Activated CD4-positive, alpha-beta memory T cell treated with anti-CD3 and anti-CD28 coated beads, Interleukin-2, amount 10 ng/mL, durations not matched to agents 7 days and 5 days (primary cell): ENCODE data around the gene RNF135. TPM values are rescaled to one million over a fixed set of nuclear protein-coding genes. Genes with fewer than 3 reads are reported as not detected.

Experiments used
- CTCF ChIA-PET: fragments of 350-600 bp; sonication (Branson Sonifier 250); formaldehyde crosslinking; loops from one replicate; lab custom pipeline; 2021; ENCODE audit warnings: antibody characterized with exemption, inconsistent platforms; lab: Charles Lee
- POLR2A ChIA-PET: fragments of 350-600 bp; sonication (Branson Sonifier 250); formaldehyde crosslinking; loops from one replicate; lab custom pipeline; 2021; ENCODE audit warnings: antibody characterized with exemption; lab: Charles Lee
- DNase-seq: peaks from one replicate; pipeline ENCODE4 v3.0.0-alpha.2; 2020
- H3K27ac Mint-ChIP-seq: one replicate; pipeline ENCODE4 v1.8.0; 2021; ENCODE audit warnings: mild to moderate bottlenecking, mixed read lengths
- H3K27me3 Mint-ChIP-seq: one replicate; pipeline ENCODE4 v1.8.0; 2021; ENCODE audit warnings: mixed read lengths
- H3K36me3 Mint-ChIP-seq: one replicate; pipeline ENCODE4 v1.8.0; 2021; ENCODE audit warnings: low read depth, mixed read lengths
- H3K4me1 Mint-ChIP-seq: one replicate; pipeline ENCODE4 v1.8.0; 2021; ENCODE audit warnings: mixed read lengths
- H3K4me3 Mint-ChIP-seq: one replicate; pipeline ENCODE4 v1.8.0; 2021; ENCODE audit warnings: mild to moderate bottlenecking, mixed read lengths
- H3K9me3 Mint-ChIP-seq: one replicate; pipeline ENCODE4 v1.8.0; 2021; ENCODE audit warnings: mixed read lengths
- total RNA-seq, 2 experiments: library from RNA; stranded (reverse); gene quantifications; one replicate each; pipeline ENCODE4 v1.2.3, GENCODE V29; 2021

RNF135 gene
- total RNA-seq, 2 experiments from 2014 or later = 9.0 to 9.2 TPM

GRCh38 chr17:30939051-30939689 lies 31.7 kb upstream of the RNF135 start:
- peaks cover 1% of the 10 kb centered on the region for H3K27me3 Mint-ChIP-seq
- H3K27ac Mint-ChIP-seq = no peak overlapping the region
- H3K4me3 Mint-ChIP-seq = peak overlapping the region; percentile 24
- H3K9me3 Mint-ChIP-seq = no peaks in the 10 kb centered on the region
- POLR2A ChIA-PET = interaction anchor here (0.7 to 1.6 kb wide), 4 partner anchors 12 to 55 kb away, joined by 3 to 4 read pairs (median 4); no protein-coding TSS in a partner anchor
- peaks cover 18% of the 10 kb centered on the region for H3K4me1 Mint-ChIP-seq
- DNase-seq = peak; percentile 18
- CTCF ChIA-PET = interaction anchor here (0.5 to 1.2 kb wide), 3 partner anchors 30 to 463 kb away, joined by 3 to 4 read pairs (median 4); partner anchors contain the start of gene RNF135
- no peaks in the 10 kb centered on the region for H3K36me3 Mint-ChIP-seq

- ChIA-PET POLR2A (no interaction called here), CTCF (no interaction called here)
- peaks cover 1% of the 10 kb centered on the region for H3K27me3 Mint-ChIP-seq
- no peak overlapping the region for H3K27ac Mint-ChIP-seq
- no peaks in the 10 kb centered on the region for H3K36me3 Mint-ChIP-seq
- peaks cover 18% of the 10 kb centered on the region for H3K4me1 Mint-ChIP-seq
- no peak overlapping the region for H3K4me3 Mint-ChIP-seq
- H3K9me3 Mint-ChIP-seq = no peaks in the 10 kb centered on the region
- no peak for DNase-seq
Observed at GRCh38 chr17:30942308-30943079, 28.3 kb upstream of the RNF135 start.

- Mint-ChIP-seq H3K4me3 (no peak overlapping the region), H3K36me3 (no peaks in the 10 kb centered on the region), H3K4me1 (peaks cover under 1% of the 10 kb centered on the region), H3K27me3 (no peaks in the 10 kb centered on the region), H3K9me3 (no peaks in the 10 kb centered on the region), H3K27ac (no peak overlapping the region)
- CTCF ChIA-PET = no interaction called here
- POLR2A ChIA-PET = no interaction called here
- DNase-seq = no peak
Observed at GRCh38 chr17:30947796-30948195, 23.0 kb upstream of the RNF135 start.

- ChIA-PET CTCF (no interaction called here), POLR2A (no interaction called here)
- Mint-ChIP-seq H3K9me3 (no peaks in the 10 kb centered on the region), H3K4me1 (no peaks in the 10 kb centered on the region), H3K4me3 (no peak overlapping the region), H3K27me3 (no peaks in the 10 kb centered on the region), H3K36me3 (no peaks in the 10 kb centered on the region), H3K27ac (no peak overlapping the region)
- no peak for DNase-seq
Observed at GRCh38 chr17:30950189-30950588, 20.6 kb upstream of the RNF135 start.

GRCh38 chr17:30950669-30951399 lies 20.0 kb upstream of the RNF135 start:
- no peaks in the 10 kb centered on the region for H3K9me3 Mint-ChIP-seq
- H3K36me3 Mint-ChIP-seq = no peaks in the 10 kb centered on the region
- no peak overlapping the region for H3K4me3 Mint-ChIP-seq
- CTCF ChIA-PET = no interaction called here
- no peaks in the 10 kb centered on the region for H3K27me3 Mint-ChIP-seq
- POLR2A ChIA-PET = no interaction called here
- H3K27ac Mint-ChIP-seq = no peak overlapping the region
- DNase-seq = no peak
- H3K4me1 Mint-ChIP-seq = no peaks in the 10 kb centered on the region

GRCh38 chr17:30952638-30953393 lies 18.0 kb upstream of the RNF135 start:
- DNase-seq = no peak
- CTCF ChIA-PET = no interaction called here
- Mint-ChIP-seq H3K27ac (no peak overlapping the region), H3K4me3 (no peak overlapping the region), H3K27me3 (no peaks in the 10 kb centered on the region), H3K36me3 (no peaks in the 10 kb centered on the region), H3K4me1 (no peaks in the 10 kb centered on the region), H3K9me3 (no peaks in the 10 kb centered on the region)
- POLR2A ChIA-PET = no interaction called here

- no peak for DNase-seq
- Mint-ChIP-seq H3K36me3 (no peaks in the 10 kb centered on the region), H3K9me3 (no peaks in the 10 kb centered on the region), H3K4me3 (no peak overlapping the region), H3K27ac (no peak overlapping the region), H3K27me3 (peaks cover 11% of the 10 kb centered on the region), H3K4me1 (no peaks in the 10 kb centered on the region)
- ChIA-PET CTCF (interaction anchor here (1.4 kb wide), 1 partner anchor 9 kb away, joined by 3 read pairs; no protein-coding TSS in a partner anchor), POLR2A (interaction anchor here (1.3 kb wide), 1 partner anchor 17 kb away, joined by 3 read pairs; no protein-coding TSS in a partner anchor)
Observed at GRCh38 chr17:30954046-30954830, 16.6 kb upstream of the RNF135 start.

- no peaks in the 10 kb centered on the region for H3K9me3 Mint-ChIP-seq
- ChIA-PET POLR2A (interaction anchor here (0.5 to 1.2 kb wide), 4 partner anchors 12 to 18 kb away, joined by 3 to 4 read pairs (median 3); partner anchors contain the start of gene RNF135), CTCF (no interaction called here)
- H3K4me3 Mint-ChIP-seq = no peak overlapping the region
- H3K36me3 Mint-ChIP-seq = no peaks in the 10 kb centered on the region
- H3K4me1 Mint-ChIP-seq = peaks cover 9% of the 10 kb centered on the region
- DNase-seq = no peak
- H3K27ac Mint-ChIP-seq = no peak overlapping the region
- H3K27me3 Mint-ChIP-seq = peaks cover 12% of the 10 kb centered on the region
Observed at GRCh38 chr17:30956764-30957374, 14.0 kb upstream of the RNF135 start.

GRCh38 chr17:30957741-30958140 lies 13.1 kb upstream of the RNF135 start:
- Mint-ChIP-seq H3K36me3 (no peaks in the 10 kb centered on the region), H3K27ac (no peak overlapping the region), H3K4me1 (peaks cover 10% of the 10 kb centered on the region), H3K9me3 (no peaks in the 10 kb centered on the region), H3K27me3 (peaks cover 12% of the 10 kb centered on the region), H3K4me3 (no peak overlapping the region)
- DNase-seq = no peak
- POLR2A ChIA-PET = no interaction called here
- CTCF ChIA-PET = no interaction called here

GRCh38 chr17:30958187-30958586 lies 12.7 kb upstream of the RNF135 start:
- no peak for DNase-seq
- Mint-ChIP-seq H3K27me3 (peaks cover 12% of the 10 kb centered on the region), H3K36me3 (no peaks in the 10 kb centered on the region), H3K9me3 (no peaks in the 10 kb centered on the region), H3K4me1 (peaks cover 10% of the 10 kb centered on the region), H3K4me3 (no peak overlapping the region), H3K27ac (no peak overlapping the region)
- ChIA-PET POLR2A (no interaction called here), CTCF (no interaction called here)

GRCh38 chr17:30961209-30962188 lies 9.3 kb upstream of the RNF135 start:
- peak; percentile 35 for DNase-seq
- Mint-ChIP-seq H3K4me1 (peaks cover 10% of the 10 kb centered on the region), H3K36me3 (no peaks in the 10 kb centered on the region), H3K9me3 (no peaks in the 10 kb centered on the region), H3K27ac (no peak overlapping the region), H3K4me3 (no peak overlapping the region), H3K27me3 (peaks cover 13% of the 10 kb centered on the region)
- CTCF ChIA-PET = no interaction called here
- POLR2A ChIA-PET = interaction anchor here (0.8 kb wide), 1 partner anchor 9 kb away, joined by 3 read pairs; no protein-coding TSS in a partner anchor
